ENCODE results near the gene AVEN. TPM values are rescaled to one million over a fixed set of nuclear protein-coding genes. Genes with fewer than 3 reads are reported as not detected.
"Not testable (repeated sequence)": the region's sequence is repeated elsewhere in the genome, so short reads cannot be mapped to it uniquely, and the experiment has no call there.

AVEN gene
- total RNA-seq, 2 experiments from 2014 or later = 13.3 to 13.9 TPM

DNA sequence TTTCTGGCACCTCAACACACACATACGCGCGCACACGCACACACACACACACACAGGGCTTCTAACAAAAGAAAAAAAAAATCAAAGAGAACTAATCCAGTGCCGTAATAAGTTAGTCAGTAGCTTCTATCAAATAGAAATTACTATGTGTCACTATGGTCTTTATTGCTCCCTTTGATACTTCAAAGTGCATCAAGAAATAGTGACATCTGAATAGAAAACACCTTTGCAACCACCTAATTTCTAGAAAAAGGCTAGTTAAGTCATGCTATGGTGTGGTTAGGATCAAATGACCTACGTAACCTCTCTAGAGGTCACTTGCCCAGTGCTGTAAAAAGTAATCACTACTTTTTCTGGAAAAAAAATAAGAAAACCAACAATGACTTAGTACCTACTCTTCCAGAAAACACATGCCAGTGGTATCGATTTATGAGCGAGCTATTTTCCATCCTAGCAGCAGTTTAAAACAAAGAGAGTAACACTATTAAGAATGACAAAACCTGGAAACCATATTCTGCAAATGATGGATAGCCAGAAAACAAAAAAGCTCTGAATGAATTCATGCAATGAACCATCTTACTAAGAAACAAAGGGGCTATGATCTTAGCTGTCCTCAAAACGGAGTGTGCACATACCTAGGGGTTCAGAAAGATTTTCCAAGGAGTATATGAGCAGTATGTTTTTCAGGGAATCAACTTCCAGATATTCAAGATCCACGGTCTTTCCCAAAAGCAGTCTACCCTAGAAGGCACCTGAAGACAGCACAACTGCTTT, 6.8 kb downstream of the AVEN start:
- DNase-seq = no peak

GRCh38 chr15:34027606-34028005, 11.4 kb downstream of the AVEN start:
- no peak for DNase-seq
- no peak overlapping the region for H3K27ac Mint-ChIP-seq
- peaks cover 12% of the 10 kb centered on the region for H3K4me1 Mint-ChIP-seq (ENCODE audit: low read depth)
- peaks cover 5% of the 10 kb centered on the region for H3K9me3 Mint-ChIP-seq
- intact Hi-C loops (cut with micrococcal nuclease) = no loop called here
- peaks cover 9% of the 10 kb centered on the region for H3K36me3 Mint-ChIP-seq (ENCODE audit: low read depth)
- H3K27me3 Mint-ChIP-seq (ENCODE audit: low read depth) = no peaks in the 10 kb centered on the region
- CTCF ChIA-PET = no interaction called here
- no peak overlapping the region for H3K4me3 Mint-ChIP-seq

More for the DNA sequence above, 6.8 kb downstream of the AVEN start:
- Mint-ChIP-seq H3K4me1 (ENCODE audit: low read depth) (peaks cover 19% of the 10 kb centered on the region), H3K27ac (peak overlapping the region; percentile 6), H3K36me3 (ENCODE audit: low read depth) (peaks cover 4% of the 10 kb centered on the region), H3K27me3 (ENCODE audit: low read depth) (no peaks in the 10 kb centered on the region), H3K4me3 (no peak overlapping the region), H3K9me3 (peaks cover 5% of the 10 kb centered on the region)
- intact Hi-C loops (cut with micrococcal nuclease) = loop anchor here (5.0 kb wide), 1 partner anchor 40 kb away; no protein-coding TSS in a partner anchor
- CTCF ChIA-PET = no interaction called here

GRCh38 chr15:34025252-34025651, 13.8 kb downstream of the AVEN start:
- intact Hi-C loops (cut with micrococcal nuclease) = no loop called here
- Mint-ChIP-seq H3K4me1 (ENCODE audit: low read depth) (no peaks in the 10 kb centered on the region), H3K36me3 (ENCODE audit: low read depth) (peaks cover 13% of the 10 kb centered on the region), H3K4me3 (no peak overlapping the region), H3K27ac (no peak overlapping the region), H3K27me3 (ENCODE audit: low read depth) (no peaks in the 10 kb centered on the region), H3K9me3 (peaks cover 5% of the 10 kb centered on the region)
- CTCF ChIA-PET = no interaction called here
- no peak for DNase-seq

DNA sequence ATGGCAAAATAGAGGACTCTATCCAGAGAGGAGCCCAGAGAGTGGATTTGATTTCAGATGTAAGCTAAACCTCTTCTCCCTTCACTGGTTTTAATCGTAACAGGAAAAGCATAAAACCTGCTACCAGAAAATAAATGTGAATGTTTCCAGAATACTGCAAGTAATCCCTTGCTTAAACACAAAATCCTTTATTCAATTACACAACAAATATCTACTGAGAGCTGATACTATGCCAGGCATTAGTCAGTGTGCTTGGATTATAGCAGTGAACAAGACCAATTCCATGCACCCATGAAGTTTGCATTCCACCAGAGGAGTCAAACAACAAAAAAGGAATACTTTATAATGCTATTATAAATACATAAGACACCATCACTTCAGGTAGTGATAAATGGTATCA, 15.1 kb downstream of the AVEN start:
- no peaks in the 10 kb centered on the region for H3K27me3 Mint-ChIP-seq (ENCODE audit: low read depth)
- intact Hi-C loops (cut with micrococcal nuclease) = no loop called here

DNA sequence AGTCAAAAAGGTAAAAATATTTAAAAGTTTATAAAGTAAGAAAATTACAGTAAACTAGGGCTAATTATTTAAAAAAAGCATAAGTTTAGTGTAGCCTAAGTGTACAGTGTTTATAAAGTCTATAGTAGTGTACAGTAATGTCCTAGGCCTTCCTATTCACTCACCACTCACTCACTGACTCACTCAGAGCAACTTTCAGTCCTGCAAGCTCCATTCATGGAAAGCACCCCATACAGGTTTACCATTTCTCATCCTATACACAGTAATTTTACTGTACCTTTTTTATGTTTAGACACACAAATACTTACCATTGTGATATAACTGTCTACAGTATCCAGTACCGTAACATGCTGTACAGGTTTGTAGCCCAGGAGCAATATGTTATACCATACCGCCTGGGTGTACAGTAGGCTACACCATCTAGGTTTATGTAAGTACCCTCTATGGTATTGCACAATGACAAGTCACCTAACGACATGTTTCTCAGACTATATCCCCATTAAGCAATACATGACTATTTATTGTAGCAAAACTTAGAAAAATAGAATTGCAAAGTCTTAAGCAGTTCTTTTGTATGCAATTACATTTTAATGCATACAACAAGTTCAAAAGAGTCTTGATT, 19.5 kb downstream of the AVEN start:
- CTCF ChIA-PET = interaction anchor here (1.0 kb wide), 1 partner anchor 19 kb away, joined by 4 read pairs; the partner anchor contains the start of gene AVEN
- Mint-ChIP-seq H3K4me3 (no peak overlapping the region), H3K9me3 (no peaks in the 10 kb centered on the region), H3K4me1 (ENCODE audit: low read depth) (peaks cover 14% of the 10 kb centered on the region), H3K27ac (no peak overlapping the region), H3K36me3 (ENCODE audit: low read depth) (peaks cover 14% of the 10 kb centered on the region), H3K27me3 (ENCODE audit: low read depth) (no peaks in the 10 kb centered on the region)
- intact Hi-C loops (cut with micrococcal nuclease) = no loop called here
- DNase-seq = no peak

More for the DNA sequence above, 15.1 kb downstream of the AVEN start:
- Mint-ChIP-seq H3K4me1 (ENCODE audit: low read depth) (peaks cover 2% of the 10 kb centered on the region), H3K4me3 (no peak overlapping the region), H3K36me3 (ENCODE audit: low read depth) (peaks cover 13% of the 10 kb centered on the region), H3K9me3 (peaks cover 5% of the 10 kb centered on the region), H3K27ac (no peak overlapping the region)
- DNase-seq = no peak
- CTCF ChIA-PET = no interaction called here

DNA sequence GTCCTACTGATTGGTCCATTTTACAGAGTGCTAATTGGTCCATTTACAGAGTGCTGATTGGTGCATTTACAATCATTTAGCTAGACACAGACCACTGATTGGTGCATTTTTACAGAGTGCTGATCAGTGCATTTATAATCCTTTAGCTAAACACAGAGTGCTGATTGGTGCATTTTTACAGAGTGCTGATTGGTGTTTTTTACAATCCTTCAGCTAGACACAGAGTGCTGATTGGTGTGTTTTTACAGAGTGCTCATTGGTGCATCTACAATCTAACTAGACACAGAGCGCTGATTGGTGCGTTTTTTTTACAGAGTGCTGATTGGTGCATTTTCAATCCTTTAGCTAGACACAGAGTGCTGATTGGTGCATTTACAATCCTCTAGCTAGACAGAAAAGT, 20.3 kb downstream of the AVEN start:
- H3K9me3 Mint-ChIP-seq; H3K27me3 Mint-ChIP-seq (ENCODE audit: low read depth); intact Hi-C loops (cut with micrococcal nuclease); H3K4me3 Mint-ChIP-seq; H3K27ac Mint-ChIP-seq; DNase-seq: not testable (repeated sequence)
- Mint-ChIP-seq H3K4me1 (ENCODE audit: low read depth) (peaks cover 14% of the 10 kb centered on the region), H3K36me3 (ENCODE audit: low read depth) (peaks cover 14% of the 10 kb centered on the region)
- CTCF ChIA-PET = interaction anchor here (1.0 kb wide), 1 partner anchor 20 kb away, joined by 4 read pairs; the partner anchor contains the start of gene AVEN

GRCh38 chr15:34018021-34018645, 20.9 kb downstream of the AVEN start:
- DNase-seq = peak; percentile 37
- H3K36me3 Mint-ChIP-seq (ENCODE audit: low read depth) = peaks cover 14% of the 10 kb centered on the region
- no peaks in the 10 kb centered on the region for H3K27me3 Mint-ChIP-seq (ENCODE audit: low read depth)
- intact Hi-C loops (cut with micrococcal nuclease) = no loop called here
- no peaks in the 10 kb centered on the region for H3K9me3 Mint-ChIP-seq
- no peak overlapping the region for H3K27ac Mint-ChIP-seq
- H3K4me1 Mint-ChIP-seq (ENCODE audit: low read depth) = peaks cover 14% of the 10 kb centered on the region
- peak overlapping the region; percentile 50 for H3K4me3 Mint-ChIP-seq
- CTCF ChIA-PET = no interaction called here

GRCh38 chr15:34014556-34014955, 24.4 kb downstream of the AVEN start:
- no peaks in the 10 kb centered on the region for H3K27me3 Mint-ChIP-seq (ENCODE audit: low read depth)
- H3K9me3 Mint-ChIP-seq = no peaks in the 10 kb centered on the region
- CTCF ChIA-PET = interaction anchor here (0.6 kb wide), 1 partner anchor 227 kb away, joined by 3 read pairs; no protein-coding TSS in a partner anchor
- no peak overlapping the region for H3K27ac Mint-ChIP-seq
- peaks cover 10% of the 10 kb centered on the region for H3K36me3 Mint-ChIP-seq (ENCODE audit: low read depth)
- no peak overlapping the region for H3K4me3 Mint-ChIP-seq
- DNase-seq = no peak
- intact Hi-C loops (cut with micrococcal nuclease) = loop anchor here (5.0 kb wide), 1 partner anchor 57 kb away; no protein-coding TSS in a partner anchor
- H3K4me1 Mint-ChIP-seq (ENCODE audit: low read depth) = peaks cover 14% of the 10 kb centered on the region

DNA sequence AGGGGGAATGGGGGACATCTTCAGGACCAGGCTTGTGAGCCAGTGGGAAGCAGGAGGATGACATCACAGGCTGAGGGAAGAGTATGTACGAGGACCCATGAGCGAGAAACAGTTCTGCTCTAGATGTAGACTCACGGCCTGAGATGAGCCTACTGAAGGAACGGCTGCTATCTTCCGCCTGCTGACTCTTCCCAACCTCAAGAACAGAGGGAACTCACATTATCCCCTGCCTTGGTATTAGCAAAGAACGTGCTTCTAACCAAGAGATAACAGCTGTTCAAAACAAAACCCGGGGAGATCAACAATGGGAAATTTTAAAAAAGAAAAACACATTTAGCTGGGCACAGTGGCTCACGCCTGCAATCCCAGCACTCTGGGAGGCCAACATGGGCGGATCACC, 25.3 kb downstream of the AVEN start:
- no peak for DNase-seq
- H3K9me3 Mint-ChIP-seq = no peaks in the 10 kb centered on the region
- CTCF ChIA-PET = no interaction called here
- H3K36me3 Mint-ChIP-seq (ENCODE audit: low read depth) = peaks cover 9% of the 10 kb centered on the region
- no peaks in the 10 kb centered on the region for H3K27me3 Mint-ChIP-seq (ENCODE audit: low read depth)
- H3K4me3 Mint-ChIP-seq = no peak overlapping the region
- intact Hi-C loops (cut with micrococcal nuclease) = loop anchor here (5.0 kb wide), 1 partner anchor 56 kb away; no protein-coding TSS in a partner anchor
- H3K27ac Mint-ChIP-seq = no peak overlapping the region
- H3K4me1 Mint-ChIP-seq (ENCODE audit: low read depth) = peaks cover 11% of the 10 kb centered on the region

- intact Hi-C loops (cut with micrococcal nuclease) = loop anchor here (5.0 kb wide), 1 partner anchor 55 kb away; no protein-coding TSS in a partner anchor
- Mint-ChIP-seq H3K9me3 (no peaks in the 10 kb centered on the region), H3K27me3 (ENCODE audit: low read depth) (no peaks in the 10 kb centered on the region), H3K4me3 (no peak overlapping the region), H3K4me1 (ENCODE audit: low read depth) (peaks cover 2% of the 10 kb centered on the region), H3K27ac (no peak overlapping the region), H3K36me3 (ENCODE audit: low read depth) (peaks cover 2% of the 10 kb centered on the region)
- CTCF ChIA-PET = no interaction called here
- DNase-seq = no peak
These were observed 26.5 kb downstream of the AVEN start for GRCh38 chr15:34012461-34013028.

- H3K4me1 Mint-ChIP-seq (ENCODE audit: low read depth) = no peaks in the 10 kb centered on the region
- no peak overlapping the region for H3K4me3 Mint-ChIP-seq
- CTCF ChIA-PET = no interaction called here
- H3K27me3 Mint-ChIP-seq (ENCODE audit: low read depth) = no peaks in the 10 kb centered on the region
- no peak for DNase-seq
- H3K36me3 Mint-ChIP-seq (ENCODE audit: low read depth) = peaks cover 2% of the 10 kb centered on the region
- no peak overlapping the region for H3K27ac Mint-ChIP-seq
- H3K9me3 Mint-ChIP-seq = no peaks in the 10 kb centered on the region
- intact Hi-C loops (cut with micrococcal nuclease) = loop anchor here (5.0 kb wide), 1 partner anchor 54 kb away; no protein-coding TSS in a partner anchor
These were observed 27.5 kb downstream of the AVEN start for GRCh38 chr15:34011481-34011880.

DNA sequence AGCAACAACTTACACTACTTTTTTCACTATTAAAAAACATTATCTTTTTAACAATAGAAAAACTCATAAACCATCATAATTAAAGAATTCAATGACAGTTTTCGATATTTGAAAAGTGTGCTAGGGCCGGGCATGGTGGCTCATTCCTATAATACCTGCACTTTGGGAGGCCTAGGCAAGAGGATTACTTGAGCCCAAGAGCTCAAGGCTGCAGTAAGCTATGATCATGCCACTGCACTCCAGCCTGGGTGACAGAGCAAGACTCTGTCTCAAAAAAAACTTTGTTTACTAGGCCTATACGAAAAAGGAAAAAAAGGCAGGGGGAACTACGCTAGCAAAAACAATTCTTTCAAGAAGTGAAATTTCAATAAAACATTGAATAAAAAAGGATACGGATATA, 28.1 kb downstream of the AVEN start:
- CTCF ChIA-PET = no interaction called here

More for the DNA sequence above, 28.1 kb downstream of the AVEN start:
- Mint-ChIP-seq H3K9me3 (no peaks in the 10 kb centered on the region), H3K36me3 (ENCODE audit: low read depth) (peaks cover 2% of the 10 kb centered on the region), H3K27ac (no peak overlapping the region), H3K4me3 (no peak overlapping the region), H3K27me3 (ENCODE audit: low read depth) (no peaks in the 10 kb centered on the region), H3K4me1 (ENCODE audit: low read depth) (no peaks in the 10 kb centered on the region)
- intact Hi-C loops (cut with micrococcal nuclease) = loop anchor here (5.0 kb wide), 1 partner anchor 54 kb away; no protein-coding TSS in a partner anchor
- DNase-seq = no peak

Measured in activated naive CD4-positive, alpha-beta T cell treated with anti-CD3 and anti-CD28 coated beads for 36 hours (primary cell).